ENCODE data around the gene H6PD.

DNA sequence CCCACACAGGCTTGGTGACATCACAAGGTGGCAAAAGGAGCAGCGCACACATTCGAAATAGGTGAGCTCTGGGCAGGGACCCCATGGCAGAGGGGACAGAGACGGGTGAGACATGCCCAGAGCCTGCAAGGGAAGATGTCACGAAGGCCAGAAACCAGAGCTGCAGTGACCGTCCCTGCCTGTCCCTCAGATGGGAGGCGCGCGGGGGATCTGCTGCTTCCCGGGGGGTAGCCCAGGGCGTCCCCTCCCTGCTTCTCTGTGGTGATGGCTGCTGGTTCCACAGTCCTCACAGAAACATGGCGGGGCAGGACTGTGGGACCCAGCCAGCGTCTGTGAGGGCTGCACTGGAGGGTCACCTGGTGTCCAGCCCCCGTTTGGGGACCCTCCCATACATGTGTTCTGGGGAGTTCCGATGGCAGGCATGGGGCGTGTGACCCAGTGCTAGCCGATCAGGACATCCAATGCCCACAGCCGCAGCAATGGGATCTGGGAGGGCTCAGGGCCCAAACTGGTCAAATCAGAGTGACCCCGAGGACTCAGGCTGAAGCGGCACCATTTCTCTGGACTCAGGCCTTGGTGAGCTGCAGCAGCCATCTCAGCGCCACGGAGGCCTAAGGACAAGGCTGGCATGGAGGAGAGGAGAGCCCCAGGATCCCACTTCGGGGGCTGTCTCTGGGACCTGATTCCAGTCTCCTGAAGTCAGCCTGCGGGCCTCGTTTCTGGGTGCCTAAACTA lies 37.5 kb downstream of the H6PD start:
- TF ChIP-seq GATA3 (IDR thresholded peaks at IDR 0.05; ENCODE audit: low read depth, low read length) (no peak), GATA2 (IDR thresholded peaks at IDR 0.05; ENCODE audit: low read depth, low read length) (no peak)
